GM12873 (cell line): ENCODE results near the gene ZGPAT.

ENCODE experiments used
- CTCF ChIP-seq: IDR thresholded peaks from 2 replicates; pipeline ENCODE4 v1.5.1; 2012; ENCODE audit warnings: low read depth, mild to moderate bottlenecking, moderate library complexity, low read length, control low read depth; ENCODE audit not compliant: insufficient read depth; ENCODE audit errors: missing control alignments

The ZGPAT gene

GRCh38 chr20:63697357-63697867, 10.4 kb upstream of the ZGPAT start:
- no peak for TF ChIP-seq CTCF

DNA sequence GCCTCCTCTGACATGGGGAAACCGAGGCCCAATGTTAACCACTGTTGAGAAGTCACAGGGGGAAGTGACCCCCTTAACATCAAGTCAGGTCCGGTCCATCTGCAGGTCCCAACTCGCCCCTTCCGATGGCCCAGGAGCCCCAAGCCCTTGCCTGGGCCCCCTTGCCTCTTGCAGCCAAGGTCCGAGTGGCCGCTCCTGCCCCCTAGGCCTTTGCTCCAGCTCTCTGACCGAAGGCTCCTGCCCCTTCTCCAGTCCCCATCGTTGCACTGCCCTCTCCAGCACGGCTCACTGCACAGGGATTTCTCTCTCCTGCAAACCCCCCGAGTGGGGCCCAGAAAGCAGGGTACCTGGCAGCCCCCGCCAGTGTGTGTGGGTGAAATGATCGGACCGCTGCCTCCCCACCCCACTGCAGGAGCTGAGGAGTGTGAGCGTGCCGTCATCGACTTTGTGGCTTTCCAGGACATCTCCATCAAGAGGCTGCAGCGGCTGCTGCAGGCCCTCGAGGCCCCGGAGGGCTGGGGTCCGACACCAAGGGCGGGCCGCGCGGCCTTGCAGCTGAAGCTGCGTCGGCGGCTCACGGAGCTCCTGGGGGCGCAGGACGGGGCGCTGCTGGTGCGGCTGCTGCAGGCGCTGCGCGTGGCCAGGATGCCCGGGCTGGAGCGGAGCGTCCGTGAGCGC, 9.8 kb upstream of the ZGPAT start:
- TF ChIP-seq CTCF: no peak

GRCh38 chr20:63698739-63699465, 8.9 kb upstream of the ZGPAT start:
- TF ChIP-seq CTCF: no peak

- TF ChIP-seq CTCF: no peak
Observed at GRCh38 chr20:63699466-63700198, 8.2 kb upstream of the ZGPAT start.

- no peak for TF ChIP-seq CTCF
Observed at GRCh38 chr20:63700199-63701050, 7.4 kb upstream of the ZGPAT start.

DNA sequence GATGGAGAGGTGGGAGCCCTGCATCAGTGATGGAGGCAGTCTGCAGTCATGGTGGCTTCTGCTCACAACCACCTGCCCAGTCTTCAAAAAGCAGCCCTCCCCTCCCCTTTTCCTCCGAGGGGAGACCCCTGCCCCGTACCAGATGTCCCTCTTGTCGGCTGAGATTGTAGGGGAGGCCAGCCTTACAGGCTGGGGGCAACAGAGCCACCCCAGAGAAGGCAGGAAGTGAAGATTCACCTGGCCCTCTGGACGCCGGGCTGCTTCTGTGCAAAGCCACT, 6.8 kb upstream of the ZGPAT start:
- TF ChIP-seq CTCF: no peak
